HCT116 (cell line): ENCODE measurements around the gene PDLIM7. TPM values are rescaled to one million over a fixed set of nuclear protein-coding genes. Genes with fewer than 3 reads are reported as not detected.

Experiments used
- ATAC-seq: fragments of 200-7000 bp; cut with Tn5 transposase; 2 replicates; pipeline ENCODE4 v1.9.1; 2020; ENCODE audit warnings: mild to moderate bottlenecking, moderate library complexity
- BruUV-seq: library from RNA; stranded (reverse); fragments of 400-500 nt; replicated peaks from 2 replicates; lab custom pipeline; 2021; lab: Mats Ljungman, UMichigan
- CTCF ChIA-PET: fragments of 300-600 bp; sonication (Branson Sonifier 250); formaldehyde crosslinking; loops from one replicate; lab custom pipeline; 2021; ENCODE audit warnings: antibody characterized with exemption; lab: Charles Lee
- POLR2A ChIA-PET: fragments of 300-600, 350-600 bp; sonication (Branson Sonifier 250); formaldehyde crosslinking; loops from one replicate; lab custom pipeline; 2021; ENCODE audit warnings: antibody characterized with exemption; lab: Charles Lee
- RAD21 ChIA-PET, 2 experiments: fragments of 300-600 bp; sonication (Branson Sonifier 250); formaldehyde crosslinking; loops; one replicate each; lab custom pipeline; 2023; ENCODE audit warnings: low total read pairs in 2 of 2; ENCODE audit not compliant: uncharacterized antibody in 2 of 2, unreplicated experiment in 2 of 2, low non-redundant PET in 1 of 2; lab: Charles Lee
- DNase-seq: peaks from one replicate; pipeline ENCODE4 v3.0.0-alpha.2; 2010; ENCODE audit warnings: low read depth, low spot score
- H2AFZ ChIP-seq: fragments of 200-600 bp; shearing (Covaris generic), sonication (generic); 2 replicates; pipeline ENCODE4 v1.6.1; 2017; ENCODE audit warnings: low read depth, mixed run types, mixed read lengths, antibody characterized with exemption, low read length; ENCODE audit not compliant: poor library complexity, severe bottlenecking
- H3K27ac ChIP-seq: 2 replicates; pipeline ENCODE4 v1.5.1; 2012; ENCODE audit warnings: low read depth, low read length
- H3K27me3 ChIP-seq: fragments of 200-600 bp; sonication (generic); 2 replicates; pipeline ENCODE4 v1.6.1; 2016; ENCODE audit warnings: mixed run types, low read length, mixed read lengths; ENCODE audit not compliant: insufficient read depth
- H3K36me3 ChIP-seq, 2 experiments: fragments of 200-500 bp in 1 of 2; fragments of 200-600 bp in 1 of 2; sonication (Bioruptor generic) in 1 of 2; sonication (generic) in 1 of 2; 2 replicates each; pipeline versions ENCODE4 v1.5.1 to v1.6.1; 2014 to 2016; ENCODE audit warnings: low read length in 2 of 2, inconsistent platforms in 1 of 2, mixed read lengths in 1 of 2, mixed run types in 1 of 2; ENCODE audit not compliant: insufficient read depth in 2 of 2, control insufficient read depth in 1 of 2
- H3K4me1 ChIP-seq, 2 experiments: fragments of 200-600 bp in 1 of 2; sonication (generic) in 1 of 2; 2 replicates each; pipeline versions ENCODE4 v1.5.1 to v1.6.1; 2012 to 2017; ENCODE audit warnings: low read length in 2 of 2, inconsistent platforms in 1 of 2, mild to moderate bottlenecking in 1 of 2, mixed read lengths in 1 of 2, mixed run types in 1 of 2, moderate library complexity in 1 of 2; ENCODE audit not compliant: insufficient read depth in 2 of 2, control insufficient read depth in 1 of 2
- H3K4me2 ChIP-seq: fragments of 200-600 bp; sonication (generic); 2 replicates; pipeline ENCODE4 v1.6.1; 2017; ENCODE audit warnings: mixed run types, low read length, mixed read lengths
- H3K4me3 ChIP-seq, 2 experiments: fragments of 200-600 bp in 1 of 2; sonication (generic) in 1 of 2; replicated peaks in 1 of 2; 2 replicates each; pipeline ENCODE4 v1.5.1; 2011 to 2016; ENCODE audit warnings: low read length in 2 of 2, control low read depth in 1 of 2, low read depth in 1 of 2, mild to moderate bottlenecking in 1 of 2, mixed read lengths in 1 of 2, mixed run types in 1 of 2
- H3K79me2 ChIP-seq: fragments of 200-600 bp; sonication (generic); 2 replicates; pipeline ENCODE4 v1.6.1; 2017; ENCODE audit warnings: mild to moderate bottlenecking, mixed run types, low read length, moderate library complexity, mixed read lengths; ENCODE audit not compliant: insufficient read depth
- H3K9ac ChIP-seq: fragments of 200-600 bp; sonication (generic); 2 replicates; pipeline ENCODE4 v1.6.1; 2016; ENCODE audit warnings: low read length, mixed read lengths
- H3K9me2 ChIP-seq: fragments of 200-600 bp; sonication (generic), shearing (Covaris generic); 2 replicates; pipeline ENCODE4 v1.6.1; 2017; ENCODE audit warnings: mixed run types, mild to moderate bottlenecking, moderate library complexity; ENCODE audit not compliant: insufficient read depth
- H3K9me3 ChIP-seq, 2 experiments: fragments of 200-500 bp in 1 of 2; fragments of 200-600 bp in 1 of 2; sonication (Bioruptor generic) in 1 of 2; sonication (generic) in 1 of 2; 2 replicates each; pipeline ENCODE4 v1.6.1; 2014 to 2017; ENCODE audit warnings: low read length in 2 of 2, mixed read lengths in 2 of 2, inconsistent platforms in 1 of 2, low read depth in 1 of 2, mild to moderate bottlenecking in 1 of 2, mixed run types in 1 of 2, moderate library complexity in 1 of 2; ENCODE audit not compliant: control insufficient read depth in 1 of 2, insufficient read depth in 1 of 2
- H4K20me1 ChIP-seq: fragments of 200-600 bp; sonication (generic), shearing (Covaris generic); 2 replicates; pipeline ENCODE4 v1.6.1; 2017; ENCODE audit warnings: mixed run types, mild to moderate bottlenecking, moderate library complexity; ENCODE audit not compliant: insufficient read depth
- CBX3 ChIP-seq: IDR thresholded peaks from 2 replicates; pipeline ENCODE4 v1.6.1; 2012; ENCODE audit warnings: low read depth
- CEBPB ChIP-seq: IDR thresholded peaks from 2 replicates; pipeline ENCODE4 v1.6.1; 2012; ENCODE audit warnings: low read depth
- ELF1 ChIP-seq: IDR thresholded peaks from 2 replicates; pipeline ENCODE4 v1.6.1; 2012; ENCODE audit warnings: low read depth, borderline replicate concordance
- FOSL1 ChIP-seq: IDR thresholded peaks from 2 replicates; pipeline ENCODE4 v1.6.1; 2012; ENCODE audit warnings: low read depth
- JUND ChIP-seq: IDR thresholded peaks from 2 replicates; pipeline ENCODE4 v1.6.1; 2012
- RAD21 ChIP-seq: IDR thresholded peaks from 2 replicates; pipeline ENCODE4 v1.6.1; 2012; ENCODE audit warnings: low read depth, mild to moderate bottlenecking
- SP1 ChIP-seq: IDR thresholded peaks from 2 replicates; pipeline ENCODE4 v1.6.1; 2012; ENCODE audit warnings: low read depth
- SRF ChIP-seq: IDR thresholded peaks from 2 replicates; pipeline ENCODE4 v1.6.1; 2012; ENCODE audit warnings: low read depth
- YY1 ChIP-seq: IDR thresholded peaks from 2 replicates; pipeline ENCODE4 v1.6.1; 2011; ENCODE audit warnings: low read length, low read depth, moderate library complexity, mild to moderate bottlenecking; ENCODE audit not compliant: insufficient replicate concordance; ENCODE audit errors: extremely low read depth
- ZFX ChIP-seq: fragments of 450-650 bp; IDR thresholded peaks from 2 replicates; pipeline ENCODE4 v1.6.1; 2017
- ZNF274 ChIP-seq: fragments of 200-500 bp; sonication (Bioruptor generic); IDR thresholded peaks from 2 replicates; pipeline ENCODE4 v1.6.1; 2014; ENCODE audit warnings: mild to moderate bottlenecking, low read depth, low read length, inconsistent platforms
- intact Hi-C: fragments of 100-400 bp; cut with micrococcal nuclease; formaldehyde crosslinking; loops from 2 replicates; pipeline ENCODE4 v1.10.0; 2022
- total RNA-seq: library from RNA; stranded (reverse); gene quantifications from one replicate; pipeline ENCODE4 v1.2.1, GENCODE V29; 2021; ENCODE audit not compliant: unreplicated experiment
- TF ChIP-seq, protein P1 (sequence below): IDR thresholded peaks from 2 replicates; pipeline ENCODE4 v1.6.1; 2012; ENCODE audit warnings: low read depth
- TF ChIP-seq, protein P2 (sequence below), 3 experiments: fragments of 200-600 bp in 1 of 3; sonication (generic) in 1 of 3; IDR thresholded peaks in 2 of 3; conservative IDR thresholded peaks in 1 of 3; 2 replicates each; pipeline ENCODE4 v1.5.1; 2012 to 2017; ENCODE audit warnings: low read depth in 2 of 3, low read length in 2 of 3, antibody characterized with exemption in 1 of 3, borderline replicate concordance in 1 of 3, control low read depth in 1 of 3, mild to moderate bottlenecking in 1 of 3, mixed read lengths in 1 of 3, mixed run types in 1 of 3, moderate library complexity in 1 of 3; ENCODE audit not compliant: insufficient read depth in 1 of 3
- TF ChIP-seq, protein P3 (sequence below): IDR thresholded peaks from 2 replicates; pipeline ENCODE4 v1.6.1; 2011; ENCODE audit warnings: mild to moderate bottlenecking, low read length, moderate library complexity; ENCODE audit not compliant: insufficient replicate concordance; ENCODE audit errors: extremely low read depth

The PDLIM7 gene
- total RNA-seq, 1 experiment from 2014 or later, result 153 TPM

DNA sequence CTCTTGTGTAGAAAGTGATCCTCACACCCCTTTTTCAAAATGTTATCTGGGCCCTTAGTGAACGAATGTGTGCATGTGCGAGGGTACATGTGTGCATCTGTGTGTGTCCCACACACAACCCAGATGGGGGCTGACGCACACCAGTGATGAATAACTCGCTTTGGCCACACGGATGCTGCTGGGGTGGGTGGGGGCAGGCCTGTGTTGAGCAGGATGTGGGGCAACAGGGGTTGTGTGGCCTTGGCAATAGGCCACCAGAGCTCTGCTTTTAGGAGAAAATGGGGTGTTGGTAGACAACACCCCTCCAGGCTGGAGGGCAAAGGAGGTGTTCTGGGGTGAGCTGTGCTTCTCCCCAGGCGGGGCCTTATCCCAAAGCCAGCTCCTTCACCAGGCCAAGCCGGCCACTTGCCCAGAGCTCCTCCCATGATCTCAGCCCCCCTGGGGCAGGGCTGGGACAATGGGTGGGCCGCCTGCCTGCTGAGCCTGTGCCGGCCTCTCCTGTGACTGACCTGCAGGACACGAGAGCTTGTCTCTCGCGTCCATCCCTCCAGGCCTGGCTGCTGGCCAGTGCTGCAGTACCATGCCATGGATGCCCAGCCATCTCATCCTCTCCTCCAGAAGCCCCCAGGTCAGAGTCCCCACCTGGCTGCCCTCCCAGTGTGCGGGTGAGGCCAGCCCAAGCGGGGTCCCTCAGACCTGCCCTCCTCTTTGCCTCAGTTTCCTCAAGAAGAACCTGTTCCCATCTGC is 25.6 kb downstream of the PDLIM7 start (continued):
- no peak for TF ChIP-seq ELF1
- TF ChIP-seq RAD21, result no peak
- TF ChIP-seq YY1, result no peak
- TF ChIP-seq, protein P1, sequence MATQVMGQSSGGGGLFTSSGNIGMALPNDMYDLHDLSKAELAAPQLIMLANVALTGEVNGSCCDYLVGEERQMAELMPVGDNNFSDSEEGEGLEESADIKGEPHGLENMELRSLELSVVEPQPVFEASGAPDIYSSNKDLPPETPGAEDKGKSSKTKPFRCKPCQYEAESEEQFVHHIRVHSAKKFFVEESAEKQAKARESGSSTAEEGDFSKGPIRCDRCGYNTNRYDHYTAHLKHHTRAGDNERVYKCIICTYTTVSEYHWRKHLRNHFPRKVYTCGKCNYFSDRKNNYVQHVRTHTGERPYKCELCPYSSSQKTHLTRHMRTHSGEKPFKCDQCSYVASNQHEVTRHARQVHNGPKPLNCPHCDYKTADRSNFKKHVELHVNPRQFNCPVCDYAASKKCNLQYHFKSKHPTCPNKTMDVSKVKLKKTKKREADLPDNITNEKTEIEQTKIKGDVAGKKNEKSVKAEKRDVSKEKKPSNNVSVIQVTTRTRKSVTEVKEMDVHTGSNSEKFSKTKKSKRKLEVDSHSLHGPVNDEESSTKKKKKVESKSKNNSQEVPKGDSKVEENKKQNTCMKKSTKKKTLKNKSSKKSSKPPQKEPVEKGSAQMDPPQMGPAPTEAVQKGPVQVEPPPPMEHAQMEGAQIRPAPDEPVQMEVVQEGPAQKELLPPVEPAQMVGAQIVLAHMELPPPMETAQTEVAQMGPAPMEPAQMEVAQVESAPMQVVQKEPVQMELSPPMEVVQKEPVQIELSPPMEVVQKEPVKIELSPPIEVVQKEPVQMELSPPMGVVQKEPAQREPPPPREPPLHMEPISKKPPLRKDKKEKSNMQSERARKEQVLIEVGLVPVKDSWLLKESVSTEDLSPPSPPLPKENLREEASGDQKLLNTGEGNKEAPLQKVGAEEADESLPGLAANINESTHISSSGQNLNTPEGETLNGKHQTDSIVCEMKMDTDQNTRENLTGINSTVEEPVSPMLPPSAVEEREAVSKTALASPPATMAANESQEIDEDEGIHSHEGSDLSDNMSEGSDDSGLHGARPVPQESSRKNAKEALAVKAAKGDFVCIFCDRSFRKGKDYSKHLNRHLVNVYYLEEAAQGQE, result no peak
- no peak for TF ChIP-seq FOSL1

DNA sequence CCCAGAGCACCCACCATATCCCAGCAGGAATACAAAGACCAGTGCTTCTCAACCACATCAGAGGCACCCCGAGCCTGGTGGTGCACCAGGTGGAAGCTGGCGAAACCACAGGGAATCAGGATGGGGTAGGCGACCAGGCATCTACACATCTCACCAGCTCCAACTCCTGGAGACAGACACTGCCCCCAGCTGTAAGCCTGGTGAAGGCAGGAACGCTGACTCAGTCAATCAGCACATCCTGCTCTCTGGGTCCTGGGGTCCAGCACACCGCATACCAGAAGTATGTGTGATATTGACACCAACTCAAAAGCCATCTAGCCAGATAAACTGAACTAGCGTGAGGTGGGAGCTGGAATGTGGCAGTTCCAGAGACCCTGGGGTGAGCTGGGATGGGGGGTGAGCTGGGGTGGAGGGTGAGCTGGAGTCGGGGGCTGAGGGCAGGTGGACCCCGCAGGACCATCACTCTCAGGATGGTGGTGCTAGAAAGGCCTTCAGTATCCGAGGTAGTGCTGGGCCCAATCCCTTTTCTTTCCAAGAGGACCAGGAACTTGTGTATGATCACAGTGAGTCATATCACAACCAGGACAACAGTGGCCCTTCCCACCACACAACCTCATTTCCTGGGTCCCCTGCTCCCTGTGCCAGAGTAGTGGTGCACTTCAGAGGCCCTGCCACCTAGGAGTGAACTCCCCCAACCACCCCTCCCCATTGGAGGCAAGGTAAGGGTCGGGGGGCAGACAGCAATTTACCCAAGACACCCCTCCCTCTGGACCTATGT is 26.5 kb downstream of the PDLIM7 start:
- Histone ChIP-seq H3K9me2 (no peaks in the 10 kb centered on the region), H3K36me3 (peaks cover 20 to 22% of the 10 kb centered on the region in 2 experiments; a peak in 3 of 4 replicates), H3K27ac (peak overlapping the region; percentile 84; the same call in 1 of the 2 replicates), H3K9me3 (no peaks in the 10 kb centered on the region), H2AFZ (no peak overlapping the region), H3K4me2 (peak overlapping the region; percentile 97), H3K9ac (no peak overlapping the region), H3K79me2 (peaks cover 39% of the 10 kb centered on the region), H3K4me3 (no peak overlapping the region), H4K20me1 (no peaks in the 10 kb centered on the region), H3K27me3 (no peaks in the 10 kb centered on the region), H3K4me1 (peaks cover 8 to 48% of the 10 kb centered on the region in 2 experiments; a peak in 3 of 4 replicates)
- TSS peak; percentile 29 for BruUV-seq
- intact Hi-C loops, result no loop called here
- ChIA-PET POLR2A (interaction anchor here (1.1 to 2.6 kb wide), 2 partner anchors 23 to 25 kb away, joined by 3 to 8 read pairs; no protein-coding TSS in a partner anchor), CTCF (interaction anchor here (1.9 kb wide), 1 partner anchor 16 kb away, joined by 6 read pairs; no protein-coding TSS in a partner anchor), RAD21 (no interaction called here)
- no peak for DNase-seq
- no peak for ATAC-seq
- TF ChIP-seq SP1 (no peak), JUND (no peak), CEBPB (no peak), CBX3 (no peak), ELF1 (no peak), SRF (no peak), YY1 (no peak), ZNF274 (no peak), ZFX (no peak)
- TF ChIP-seq, protein P2, sequence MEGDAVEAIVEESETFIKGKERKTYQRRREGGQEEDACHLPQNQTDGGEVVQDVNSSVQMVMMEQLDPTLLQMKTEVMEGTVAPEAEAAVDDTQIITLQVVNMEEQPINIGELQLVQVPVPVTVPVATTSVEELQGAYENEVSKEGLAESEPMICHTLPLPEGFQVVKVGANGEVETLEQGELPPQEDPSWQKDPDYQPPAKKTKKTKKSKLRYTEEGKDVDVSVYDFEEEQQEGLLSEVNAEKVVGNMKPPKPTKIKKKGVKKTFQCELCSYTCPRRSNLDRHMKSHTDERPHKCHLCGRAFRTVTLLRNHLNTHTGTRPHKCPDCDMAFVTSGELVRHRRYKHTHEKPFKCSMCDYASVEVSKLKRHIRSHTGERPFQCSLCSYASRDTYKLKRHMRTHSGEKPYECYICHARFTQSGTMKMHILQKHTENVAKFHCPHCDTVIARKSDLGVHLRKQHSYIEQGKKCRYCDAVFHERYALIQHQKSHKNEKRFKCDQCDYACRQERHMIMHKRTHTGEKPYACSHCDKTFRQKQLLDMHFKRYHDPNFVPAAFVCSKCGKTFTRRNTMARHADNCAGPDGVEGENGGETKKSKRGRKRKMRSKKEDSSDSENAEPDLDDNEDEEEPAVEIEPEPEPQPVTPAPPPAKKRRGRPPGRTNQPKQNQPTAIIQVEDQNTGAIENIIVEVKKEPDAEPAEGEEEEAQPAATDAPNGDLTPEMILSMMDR (IDR thresholded peaks at IDR 0.05 in 2 of 3, conservative IDR thresholded peaks at IDR 0.05 in 1 of 3; ENCODE audit: borderline replicate concordance in 1 of 3, insufficient read depth in 1 of 3, low read depth in 2 of 3, low read length in 2 of 3), result no peak
- TF ChIP-seq, protein P3, sequence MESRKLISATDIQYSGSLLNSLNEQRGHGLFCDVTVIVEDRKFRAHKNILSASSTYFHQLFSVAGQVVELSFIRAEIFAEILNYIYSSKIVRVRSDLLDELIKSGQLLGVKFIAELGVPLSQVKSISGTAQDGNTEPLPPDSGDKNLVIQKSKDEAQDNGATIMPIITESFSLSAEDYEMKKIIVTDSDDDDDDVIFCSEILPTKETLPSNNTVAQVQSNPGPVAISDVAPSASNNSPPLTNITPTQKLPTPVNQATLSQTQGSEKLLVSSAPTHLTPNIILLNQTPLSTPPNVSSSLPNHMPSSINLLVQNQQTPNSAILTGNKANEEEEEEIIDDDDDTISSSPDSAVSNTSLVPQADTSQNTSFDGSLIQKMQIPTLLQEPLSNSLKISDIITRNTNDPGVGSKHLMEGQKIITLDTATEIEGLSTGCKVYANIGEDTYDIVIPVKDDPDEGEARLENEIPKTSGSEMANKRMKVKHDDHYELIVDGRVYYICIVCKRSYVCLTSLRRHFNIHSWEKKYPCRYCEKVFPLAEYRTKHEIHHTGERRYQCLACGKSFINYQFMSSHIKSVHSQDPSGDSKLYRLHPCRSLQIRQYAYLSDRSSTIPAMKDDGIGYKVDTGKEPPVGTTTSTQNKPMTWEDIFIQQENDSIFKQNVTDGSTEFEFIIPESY, result no peak
